Liver (tissue), 9 donors: Measurements from ENCODE around the gene REL. TPM values are rescaled to one million over a fixed set of nuclear protein-coding genes. Genes with fewer than 3 reads are reported as not detected.

ENCODE experiments used
- DNase-seq: peaks from one replicate; pipeline ENCODE4 v3.0.0-alpha.2; 2017; ENCODE audit warnings: low spot score
- H3K27ac ChIP-seq, 2 donors: one replicate each; pipeline ENCODE4 v1.7.0; 2013; ENCODE audit warnings: inconsistent platforms in 2 of 2, low read length in 2 of 2, control low read depth in 1 of 2, low read depth in 1 of 2, mild to moderate bottlenecking in 1 of 2
- H3K27me3 ChIP-seq, 4 donors: one replicate each; pipeline versions ENCODE4 v1.6.1 to v1.7.0; 2013; ENCODE audit warnings: low read length in 3 of 4, inconsistent platforms in 1 of 4, mild to moderate bottlenecking in 1 of 4, moderate library complexity in 1 of 4; ENCODE audit not compliant: control insufficient read depth in 4 of 4, insufficient read depth in 4 of 4
- H3K36me3 ChIP-seq, 4 donors: one replicate each; pipeline versions ENCODE4 v1.6.1 to v1.7.0; 2013; ENCODE audit warnings: low read length in 3 of 4, mild to moderate bottlenecking in 3 of 4, low read depth in 1 of 4, moderate library complexity in 1 of 4; ENCODE audit not compliant: control insufficient read depth in 4 of 4, insufficient read depth in 3 of 4
- H3K4me1 ChIP-seq, 4 donors: one replicate each; pipeline versions ENCODE4 v1.6.1 to v1.7.0; 2013; ENCODE audit warnings: low read length in 3 of 4, mild to moderate bottlenecking in 3 of 4, moderate library complexity in 1 of 4; ENCODE audit not compliant: control insufficient read depth in 4 of 4, insufficient read depth in 4 of 4
- H3K4me3 ChIP-seq, 3 donors: one replicate each; pipeline versions ENCODE4 v1.6.1 to v1.7.0; 2013; ENCODE audit warnings: low read length in 3 of 3, control low read depth in 1 of 3, low read depth in 1 of 3, mild to moderate bottlenecking in 1 of 3
- H3K9ac ChIP-seq, 2 donors: one replicate each; pipeline ENCODE4 v1.7.0; 2013; ENCODE audit warnings: low read length in 2 of 2, mild to moderate bottlenecking in 2 of 2, moderate library complexity in 2 of 2, control low read depth in 1 of 2, low read depth in 1 of 2
- H3K9me3 ChIP-seq, 4 donors: one replicate each; pipeline versions ENCODE4 v1.6.1 to v1.7.0; 2013; ENCODE audit warnings: low read length in 3 of 4; ENCODE audit not compliant: control insufficient read depth in 4 of 4
- EGR1 ChIP-seq, 2 donors: IDR thresholded peaks; 2 replicates each; pipeline ENCODE4 v1.6.1; 2016 to 2018; ENCODE audit warnings: antibody characterized with exemption in 2 of 2, low read depth in 2 of 2
- FOXA1 ChIP-seq: IDR thresholded peaks from 2 replicates; pipeline ENCODE4 v1.6.1; 2016; ENCODE audit warnings: antibody characterized with exemption
- FOXA2 ChIP-seq: IDR thresholded peaks from 2 replicates; pipeline ENCODE4 v1.6.1; 2016; ENCODE audit warnings: antibody characterized with exemption
- HNF4A ChIP-seq, 2 donors: conservative IDR thresholded peaks; 2 replicates each; pipeline ENCODE4 v1.6.1; 2016; ENCODE audit warnings: antibody characterized with exemption in 2 of 2, mild to moderate bottlenecking in 2 of 2
- HNF4G ChIP-seq: IDR thresholded peaks from 2 replicates; pipeline ENCODE4 v1.6.1; 2016; ENCODE audit warnings: antibody characterized with exemption
- JUND ChIP-seq, 2 donors: IDR thresholded peaks; 2 replicates each; pipeline ENCODE4 v1.6.1; 2016; ENCODE audit warnings: antibody characterized with exemption in 2 of 2
- NR2F2 ChIP-seq: IDR thresholded peaks from 2 replicates; pipeline ENCODE4 v1.6.1; 2016; ENCODE audit warnings: antibody characterized with exemption
- RXRA ChIP-seq, 2 donors: IDR thresholded peaks; 2 replicates each; pipeline ENCODE4 v1.6.1; 2017 to 2018; ENCODE audit warnings: antibody characterized with exemption in 2 of 2, mild to moderate bottlenecking in 1 of 2
- YY1 ChIP-seq: IDR thresholded peaks from 2 replicates; pipeline ENCODE4 v1.6.1; 2016; ENCODE audit warnings: antibody characterized with exemption, mild to moderate bottlenecking
- WGBS: extraction: QIAGEN DNeasy Blood & Tissue Kit; methylation state at CpG from one replicate; pipeline ENCODE4 v1.1.7; 2013; 5-methylcytosine and 5-hydroxymethylcytosine counted together
- polyA plus RNA-seq, 2 donors: library from polyadenylated mRNA; stranded (reverse) in 1 of 2; unstranded in 1 of 2; fragments of 200-250 nt in 1 of 2; fragments of >200 nt in 1 of 2; fragmentation: Nextera tagmentation in 1 of 2; extraction: Ambion mirVana in 1 of 2; gene quantifications; one replicate each; pipeline versions ENCODE4 v1.2.1 to v1.2.3, GENCODE V29; 2013 to 2015
- total RNA-seq, 2 donors: library from RNA; depleted of rRNA; stranded (reverse); fragments of >200 nt; gene quantifications; one replicate each; pipeline ENCODE4 v1.2.3, GENCODE V29; 2014
- TF ChIP-seq, protein P1 (sequence below): IDR thresholded peaks from 2 replicates; pipeline ENCODE4 v1.6.1; 2016; ENCODE audit warnings: antibody characterized with exemption, mild to moderate bottlenecking
- TF ChIP-seq, protein P2 (sequence below): fragments of 150-350 bp; IDR thresholded peaks from 2 replicates; pipeline ENCODE4 v1.5.1; 2017; ENCODE audit warnings: improper control_type of control experiment, low read depth, low read length; ENCODE audit not compliant: missing input control
- TF ChIP-seq, protein P3 (sequence below): IDR thresholded peaks from 2 replicates; pipeline ENCODE4 v1.6.1; 2016; ENCODE audit warnings: antibody characterized with exemption
- TF ChIP-seq, protein P4 (sequence below): IDR thresholded peaks from 2 replicates; pipeline ENCODE4 v1.6.1; 2016; ENCODE audit warnings: antibody characterized with exemption
- donor health status: healthy.
- donor health status: healthy.
- donor health status: healthy.
- donor health status: healthy.
- donor health status: healthy.

The REL gene
- total and polyA plus RNA-seq, 4 donors = 1.1 to 7.0 (median 4.4) TPM

DNA sequence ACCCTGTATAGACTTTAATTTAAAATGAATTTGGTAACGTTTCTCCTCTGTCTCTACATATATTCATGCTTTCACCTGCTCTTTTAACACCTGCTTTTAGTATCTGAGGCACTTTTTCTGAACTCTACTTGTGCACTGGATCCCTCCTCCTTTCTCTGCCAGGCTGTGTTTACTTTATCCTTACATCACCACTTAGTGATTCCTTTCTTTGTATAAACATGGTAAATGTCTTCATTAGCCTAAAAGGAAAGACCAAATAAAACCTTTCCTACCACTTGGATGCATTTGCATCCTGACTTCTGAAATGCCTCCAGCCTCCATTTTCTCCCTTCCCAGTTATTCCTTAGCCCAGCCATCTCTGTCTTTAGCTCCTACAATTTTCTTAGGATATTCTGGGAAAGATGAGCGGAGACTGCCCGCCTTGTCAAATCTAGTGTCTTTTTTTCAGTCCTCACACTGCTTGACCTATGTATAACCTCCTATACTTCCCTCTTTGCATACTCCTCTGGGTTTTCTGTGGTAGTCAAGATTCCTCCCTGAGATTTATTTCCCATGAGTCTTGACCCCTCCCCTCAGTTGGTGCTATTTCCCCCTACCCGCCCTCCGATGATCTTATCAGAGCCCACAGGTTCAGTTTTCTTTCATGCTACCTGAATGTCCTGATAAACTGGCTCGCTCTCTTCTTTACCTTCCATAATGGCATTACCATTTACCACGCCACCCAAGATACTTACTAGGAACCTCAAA lies 44.8 kb downstream of the REL start:
- Histone ChIP-seq H3K4me1 (no peaks in the 10 kb centered on the region), H3K36me3 (peaks cover 3 to 26% (median 19%) of the 10 kb centered on the region in 4 donors), H3K27ac (peak overlapping the region in 1 of 2 donors; percentile 70), H3K9me3 (no peaks in the 10 kb centered on the region), H3K27me3 (no peaks in the 10 kb centered on the region), H3K4me3 (no peak overlapping the region), H3K9ac (no peak overlapping the region)
- TF ChIP-seq RXRA (IDR thresholded peaks at IDR 0.05) (no peak), EGR1 (IDR thresholded peaks at IDR 0.05; ENCODE audit: low read depth in 2 of 2) (no peak), YY1 (no peak), FOXA1 (peak; percentile 58), NR2F2 (no peak), JUND (IDR thresholded peaks at IDR 0.05) (no peak), FOXA2 (peak; percentile 70)
- TF ChIP-seq, protein P1, sequence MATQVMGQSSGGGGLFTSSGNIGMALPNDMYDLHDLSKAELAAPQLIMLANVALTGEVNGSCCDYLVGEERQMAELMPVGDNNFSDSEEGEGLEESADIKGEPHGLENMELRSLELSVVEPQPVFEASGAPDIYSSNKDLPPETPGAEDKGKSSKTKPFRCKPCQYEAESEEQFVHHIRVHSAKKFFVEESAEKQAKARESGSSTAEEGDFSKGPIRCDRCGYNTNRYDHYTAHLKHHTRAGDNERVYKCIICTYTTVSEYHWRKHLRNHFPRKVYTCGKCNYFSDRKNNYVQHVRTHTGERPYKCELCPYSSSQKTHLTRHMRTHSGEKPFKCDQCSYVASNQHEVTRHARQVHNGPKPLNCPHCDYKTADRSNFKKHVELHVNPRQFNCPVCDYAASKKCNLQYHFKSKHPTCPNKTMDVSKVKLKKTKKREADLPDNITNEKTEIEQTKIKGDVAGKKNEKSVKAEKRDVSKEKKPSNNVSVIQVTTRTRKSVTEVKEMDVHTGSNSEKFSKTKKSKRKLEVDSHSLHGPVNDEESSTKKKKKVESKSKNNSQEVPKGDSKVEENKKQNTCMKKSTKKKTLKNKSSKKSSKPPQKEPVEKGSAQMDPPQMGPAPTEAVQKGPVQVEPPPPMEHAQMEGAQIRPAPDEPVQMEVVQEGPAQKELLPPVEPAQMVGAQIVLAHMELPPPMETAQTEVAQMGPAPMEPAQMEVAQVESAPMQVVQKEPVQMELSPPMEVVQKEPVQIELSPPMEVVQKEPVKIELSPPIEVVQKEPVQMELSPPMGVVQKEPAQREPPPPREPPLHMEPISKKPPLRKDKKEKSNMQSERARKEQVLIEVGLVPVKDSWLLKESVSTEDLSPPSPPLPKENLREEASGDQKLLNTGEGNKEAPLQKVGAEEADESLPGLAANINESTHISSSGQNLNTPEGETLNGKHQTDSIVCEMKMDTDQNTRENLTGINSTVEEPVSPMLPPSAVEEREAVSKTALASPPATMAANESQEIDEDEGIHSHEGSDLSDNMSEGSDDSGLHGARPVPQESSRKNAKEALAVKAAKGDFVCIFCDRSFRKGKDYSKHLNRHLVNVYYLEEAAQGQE = no peak
- TF ChIP-seq, protein P2, sequence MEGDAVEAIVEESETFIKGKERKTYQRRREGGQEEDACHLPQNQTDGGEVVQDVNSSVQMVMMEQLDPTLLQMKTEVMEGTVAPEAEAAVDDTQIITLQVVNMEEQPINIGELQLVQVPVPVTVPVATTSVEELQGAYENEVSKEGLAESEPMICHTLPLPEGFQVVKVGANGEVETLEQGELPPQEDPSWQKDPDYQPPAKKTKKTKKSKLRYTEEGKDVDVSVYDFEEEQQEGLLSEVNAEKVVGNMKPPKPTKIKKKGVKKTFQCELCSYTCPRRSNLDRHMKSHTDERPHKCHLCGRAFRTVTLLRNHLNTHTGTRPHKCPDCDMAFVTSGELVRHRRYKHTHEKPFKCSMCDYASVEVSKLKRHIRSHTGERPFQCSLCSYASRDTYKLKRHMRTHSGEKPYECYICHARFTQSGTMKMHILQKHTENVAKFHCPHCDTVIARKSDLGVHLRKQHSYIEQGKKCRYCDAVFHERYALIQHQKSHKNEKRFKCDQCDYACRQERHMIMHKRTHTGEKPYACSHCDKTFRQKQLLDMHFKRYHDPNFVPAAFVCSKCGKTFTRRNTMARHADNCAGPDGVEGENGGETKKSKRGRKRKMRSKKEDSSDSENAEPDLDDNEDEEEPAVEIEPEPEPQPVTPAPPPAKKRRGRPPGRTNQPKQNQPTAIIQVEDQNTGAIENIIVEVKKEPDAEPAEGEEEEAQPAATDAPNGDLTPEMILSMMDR = no peak
- TF ChIP-seq, protein P3, sequence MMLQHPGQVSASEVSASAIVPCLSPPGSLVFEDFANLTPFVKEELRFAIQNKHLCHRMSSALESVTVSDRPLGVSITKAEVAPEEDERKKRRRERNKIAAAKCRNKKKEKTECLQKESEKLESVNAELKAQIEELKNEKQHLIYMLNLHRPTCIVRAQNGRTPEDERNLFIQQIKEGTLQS = peak; percentile 30
- DNase-seq = no peak
- 87% methylated on average over 7 of the region's 7 CpGs for WGBS

DNA sequence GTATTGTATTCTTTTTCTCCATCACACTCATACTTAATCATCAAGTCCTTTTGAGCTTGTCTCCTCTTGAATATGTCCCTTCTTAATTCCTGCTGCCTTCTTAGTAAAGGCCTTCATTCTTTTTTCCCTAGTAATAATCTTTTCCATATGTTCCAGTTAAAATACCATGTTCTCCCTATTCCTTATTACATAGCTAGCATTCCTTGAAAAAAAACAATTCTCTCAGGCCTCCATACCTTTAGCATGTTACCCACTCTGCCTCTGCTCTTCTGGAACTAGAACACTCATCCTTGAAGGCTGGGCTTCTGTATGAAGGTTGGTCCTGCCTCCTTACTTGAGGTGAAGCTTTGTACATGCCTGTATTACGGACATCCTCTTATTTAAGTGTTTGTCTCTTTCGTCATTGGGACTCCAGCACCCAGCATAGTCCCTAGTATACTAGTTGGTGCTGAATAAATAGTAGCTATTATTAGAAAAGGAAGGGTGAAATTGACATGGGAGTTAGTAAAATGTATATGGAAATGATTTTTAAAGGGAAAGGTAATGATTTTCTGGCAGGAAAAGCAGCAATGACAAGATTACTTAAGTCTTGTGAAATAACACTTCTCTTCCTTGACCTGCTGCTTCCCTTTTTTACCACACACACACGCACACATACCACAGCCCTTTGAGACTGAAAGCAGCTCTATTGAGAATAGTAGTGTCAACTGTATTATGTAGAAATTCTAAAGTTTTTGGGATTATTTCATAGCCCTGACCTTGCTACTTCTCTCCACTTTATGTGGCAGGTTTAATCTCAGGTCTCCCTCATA lies 45.6 kb downstream of the REL start:
- peak overlapping the region in 1 of 2 donors; percentile 70 for H3K27ac ChIP-seq
- TF ChIP-seq HNF4G (no peak), RXRA (IDR thresholded peaks at IDR 0.05) (no peak), FOXA2 (no peak), NR2F2 (no peak), HNF4A (conservative IDR thresholded peaks at IDR 0.05) (no peak), FOXA1 (no peak), EGR1 (IDR thresholded peaks at IDR 0.05; ENCODE audit: low read depth in 2 of 2) (no peak), YY1 (no peak)
- TF ChIP-seq, protein P4, sequence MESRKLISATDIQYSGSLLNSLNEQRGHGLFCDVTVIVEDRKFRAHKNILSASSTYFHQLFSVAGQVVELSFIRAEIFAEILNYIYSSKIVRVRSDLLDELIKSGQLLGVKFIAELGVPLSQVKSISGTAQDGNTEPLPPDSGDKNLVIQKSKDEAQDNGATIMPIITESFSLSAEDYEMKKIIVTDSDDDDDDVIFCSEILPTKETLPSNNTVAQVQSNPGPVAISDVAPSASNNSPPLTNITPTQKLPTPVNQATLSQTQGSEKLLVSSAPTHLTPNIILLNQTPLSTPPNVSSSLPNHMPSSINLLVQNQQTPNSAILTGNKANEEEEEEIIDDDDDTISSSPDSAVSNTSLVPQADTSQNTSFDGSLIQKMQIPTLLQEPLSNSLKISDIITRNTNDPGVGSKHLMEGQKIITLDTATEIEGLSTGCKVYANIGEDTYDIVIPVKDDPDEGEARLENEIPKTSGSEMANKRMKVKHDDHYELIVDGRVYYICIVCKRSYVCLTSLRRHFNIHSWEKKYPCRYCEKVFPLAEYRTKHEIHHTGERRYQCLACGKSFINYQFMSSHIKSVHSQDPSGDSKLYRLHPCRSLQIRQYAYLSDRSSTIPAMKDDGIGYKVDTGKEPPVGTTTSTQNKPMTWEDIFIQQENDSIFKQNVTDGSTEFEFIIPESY = no peak
- TF ChIP-seq, protein P3 = no peak
- TF ChIP-seq, protein P1 = no peak
- TF ChIP-seq, protein P2 = no peak
- DNase-seq = no peak
- no peaks in the 10 kb centered on the region for H3K9me3 ChIP-seq
- no peak overlapping the region for H3K9ac ChIP-seq
- H3K36me3 ChIP-seq = peaks cover 3 to 22% (median 15%) of the 10 kb centered on the region in 4 donors
- 89% methylated on average over 3 of the region's 3 CpGs for WGBS
- H3K4me3 ChIP-seq = no peak overlapping the region
- H3K27me3 ChIP-seq = no peaks in the 10 kb centered on the region
- no peaks in the 10 kb centered on the region for H3K4me1 ChIP-seq
